GM21737 (cell line): ENCODE results near the gene ACSF3.

Experiments used
- ATAC-seq: cut with Tn5 transposase; IDR thresholded peaks from one replicate; pipeline ENCODE4 v1.9.1; 2021; ENCODE audit warnings: mild to moderate bottlenecking, moderate library complexity; ENCODE audit not compliant: unreplicated experiment

ACSF3 gene

DNA sequence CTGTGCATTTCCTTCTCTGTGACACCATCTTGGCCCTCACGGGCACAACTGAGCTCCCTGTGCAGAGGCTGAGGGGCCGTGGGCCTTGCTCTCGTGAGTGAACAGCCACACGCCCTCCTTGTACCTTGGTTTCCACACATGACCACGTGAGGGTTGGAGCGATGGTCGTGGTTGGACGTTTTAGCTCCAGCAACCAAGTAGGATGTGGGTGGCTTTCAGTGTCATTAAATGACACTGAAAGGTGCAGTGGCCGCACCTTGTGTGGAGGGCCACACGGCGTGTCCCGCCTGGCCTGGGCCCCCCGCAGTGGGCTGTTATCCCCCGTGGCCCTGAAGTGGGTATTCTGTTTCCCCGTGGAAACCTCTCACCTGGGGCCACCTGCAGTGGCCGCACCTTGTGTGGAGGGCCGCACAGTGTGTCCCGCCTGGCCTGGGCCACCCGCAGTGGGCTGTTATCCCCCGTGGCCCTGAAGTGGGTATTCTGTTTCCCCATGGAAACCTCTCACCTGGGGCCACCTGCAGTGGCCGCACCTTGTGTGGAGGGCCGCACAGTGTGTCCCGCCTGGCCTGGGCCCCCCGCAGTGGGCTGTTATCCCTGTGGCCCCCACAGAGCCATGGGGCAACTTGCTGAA, 28.2 kb downstream of the ACSF3 start:
- ATAC-seq: no peak

DNA sequence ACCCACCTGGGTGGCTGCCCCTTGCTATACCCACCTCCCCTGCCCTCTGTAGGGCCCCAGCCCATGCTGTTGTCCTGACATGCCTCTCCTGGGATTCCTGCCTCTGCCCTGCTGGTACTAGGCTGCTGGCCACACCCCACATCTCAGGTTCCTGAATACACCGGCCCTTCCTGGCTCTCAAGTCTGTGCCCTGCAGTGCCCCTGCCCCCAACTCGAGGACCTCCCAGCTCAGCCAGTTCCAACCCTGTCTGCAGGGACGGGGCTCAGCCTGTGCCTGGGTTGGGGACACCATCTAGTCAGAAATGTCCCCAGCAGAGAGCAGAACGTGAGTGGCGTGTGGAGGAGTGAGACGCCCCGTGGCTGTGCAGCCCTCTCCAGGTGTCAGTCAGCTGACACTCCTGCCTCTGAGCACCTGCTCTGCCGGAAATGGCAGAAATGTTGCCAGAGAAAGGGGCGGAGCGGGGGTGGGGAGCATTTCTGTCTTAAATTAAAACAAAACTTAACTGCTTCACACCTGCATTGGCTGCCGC, 28.7 kb downstream of the ACSF3 start:
- ATAC-seq: no peak

DNA sequence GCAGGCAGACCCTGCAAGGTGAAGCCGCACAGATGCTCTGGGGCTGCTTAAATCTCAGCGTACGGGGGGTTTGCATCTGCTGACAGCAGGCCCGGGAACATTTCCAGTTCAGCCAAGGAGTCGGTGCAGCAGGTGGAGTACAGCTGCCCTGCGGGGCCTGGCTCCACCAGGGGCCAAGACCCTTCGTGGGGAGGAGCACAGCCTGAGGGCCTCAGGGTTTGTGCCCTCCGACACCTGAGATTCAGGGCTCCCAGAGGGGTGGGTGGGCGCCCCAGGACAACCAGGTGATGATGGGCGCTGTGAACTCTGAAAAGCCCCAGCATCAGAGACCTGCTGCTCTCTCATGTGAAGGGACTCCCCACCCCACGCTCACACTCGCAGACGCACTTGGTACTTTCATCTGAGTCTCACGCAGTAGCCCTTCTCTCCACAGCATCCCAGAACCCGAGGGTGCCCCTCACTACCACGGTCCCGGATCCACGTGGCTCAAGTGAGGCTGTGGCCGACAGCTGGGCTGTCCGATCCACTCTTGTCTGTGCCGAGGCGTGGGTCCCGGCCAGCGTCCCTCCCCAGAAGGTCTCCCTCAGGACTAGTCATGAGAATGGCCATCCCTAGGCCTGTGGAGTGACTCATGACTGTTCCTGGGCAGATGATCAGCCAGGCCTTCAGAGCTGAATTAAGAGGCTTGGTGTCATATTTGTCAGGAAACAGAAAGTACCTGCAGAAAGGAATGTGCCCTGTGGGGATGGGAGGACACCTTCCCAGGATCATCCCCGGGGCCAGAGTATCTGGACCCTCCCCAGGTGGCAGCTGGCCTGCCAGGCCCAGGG, 29.6 kb downstream of the ACSF3 start:
- ATAC-seq: no peak

DNA sequence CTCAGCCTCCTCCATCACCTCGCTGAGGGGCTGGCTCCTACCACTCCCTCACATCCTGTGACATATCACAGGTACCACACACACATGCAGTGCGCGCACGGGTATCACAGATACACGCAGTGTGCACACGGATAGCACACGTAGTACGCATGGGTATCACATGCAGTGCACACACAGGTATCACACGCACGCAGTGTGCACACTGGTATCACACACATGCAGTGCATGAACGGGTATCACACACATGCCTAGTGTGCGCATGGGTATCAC, 30.1 kb downstream of the ACSF3 start:
- no peak for ATAC-seq

DNA sequence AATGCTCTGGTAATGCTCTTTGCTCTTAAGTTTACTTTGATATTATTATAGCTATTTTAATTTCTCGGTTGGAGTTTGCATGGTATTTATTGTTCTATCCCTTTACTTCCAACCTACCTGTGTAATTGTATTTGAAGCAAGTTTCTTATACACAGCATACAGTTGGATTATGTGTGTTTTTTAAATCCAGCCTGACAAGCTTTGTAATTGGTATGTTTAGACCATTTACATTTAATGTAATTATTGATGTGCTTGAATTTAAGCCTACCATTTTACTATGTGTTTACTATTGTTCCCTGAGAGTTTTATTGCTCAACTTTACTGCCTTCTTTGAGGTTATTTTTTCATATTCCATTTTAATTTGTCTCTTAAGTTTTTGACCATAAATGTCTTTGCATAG, 35.7 kb downstream of the ACSF3 start:
- ATAC-seq: no peak

DNA sequence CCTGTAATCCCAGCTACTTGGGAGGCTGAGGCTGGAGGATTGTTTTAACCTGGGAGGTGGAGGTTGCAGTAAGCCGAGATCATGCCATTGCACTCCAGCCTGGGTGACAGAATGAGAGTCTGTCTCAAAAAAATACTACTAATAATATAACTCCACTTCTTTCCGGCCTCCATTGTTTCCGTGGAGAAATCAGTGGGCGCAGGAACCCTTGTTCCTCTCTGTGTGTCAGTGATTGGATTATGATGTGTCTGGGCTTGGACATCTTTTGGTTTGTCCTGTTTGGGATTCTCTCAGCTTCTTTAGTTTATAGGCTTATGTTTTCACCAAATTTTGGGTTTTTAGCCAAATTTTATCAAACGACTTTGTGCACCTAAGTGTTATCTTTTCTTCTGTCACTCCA, 36.8 kb downstream of the ACSF3 start:
- no peak for ATAC-seq

DNA sequence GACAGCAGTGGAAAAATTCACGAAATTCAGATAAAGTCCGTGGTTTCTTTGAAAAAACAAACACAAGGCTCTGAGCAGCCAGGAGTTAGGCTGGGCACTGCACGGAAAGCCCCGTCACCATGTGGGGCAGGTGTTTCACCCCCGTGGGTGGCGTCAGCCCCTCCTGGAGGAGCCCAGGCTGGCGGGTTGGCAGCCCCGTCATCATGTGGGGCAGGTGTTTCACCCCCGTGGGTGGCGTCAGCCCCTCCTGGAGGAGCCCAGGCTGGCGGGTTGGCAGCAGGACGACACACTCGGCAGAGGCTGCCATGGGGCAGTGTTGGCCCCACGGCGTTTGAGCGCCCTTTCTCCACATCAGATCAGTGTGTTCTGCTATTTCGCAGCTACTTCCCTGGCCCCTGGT, 38.1 kb downstream of the ACSF3 start:
- no peak for ATAC-seq

DNA sequence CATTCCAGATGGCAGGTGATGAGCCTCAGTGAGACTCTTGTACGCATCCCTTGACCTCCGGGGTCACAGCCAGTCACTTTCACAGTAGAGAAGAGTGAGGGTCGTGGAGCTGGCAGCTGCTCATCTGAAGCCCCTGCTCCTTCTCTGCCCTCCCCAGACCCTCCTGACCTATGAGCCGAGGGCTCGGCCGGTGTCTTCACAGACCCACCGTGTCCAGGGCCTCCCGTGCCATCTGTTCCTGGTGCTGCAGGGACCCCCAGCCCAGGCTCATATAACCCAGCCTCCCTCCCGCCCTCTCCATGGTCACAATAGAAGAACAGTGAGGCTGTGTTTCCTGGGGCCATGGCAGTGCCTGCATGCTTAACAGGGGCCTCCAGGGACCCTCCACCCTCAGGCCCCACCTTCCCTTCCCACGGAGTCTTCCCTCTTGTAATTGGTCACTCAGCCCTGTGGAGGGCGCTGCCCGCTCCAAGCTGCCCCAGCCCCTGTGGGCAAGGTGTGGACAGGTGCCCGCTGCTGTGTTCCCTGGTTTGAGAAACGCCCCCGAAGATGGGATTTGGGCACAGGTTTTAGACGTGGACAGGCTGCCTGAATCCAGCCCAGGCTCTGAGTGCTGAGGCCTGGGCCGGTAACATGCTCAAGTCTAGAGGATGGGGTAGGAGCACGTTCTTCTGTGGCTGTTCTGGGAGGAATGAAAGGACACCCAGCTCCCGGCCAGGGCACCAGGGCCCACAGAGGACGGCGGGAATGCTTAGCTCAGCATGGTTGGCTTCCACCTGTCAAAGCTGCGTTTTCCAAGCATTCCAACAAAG, 38.7 kb downstream of the ACSF3 start:
- ATAC-seq: no peak

DNA sequence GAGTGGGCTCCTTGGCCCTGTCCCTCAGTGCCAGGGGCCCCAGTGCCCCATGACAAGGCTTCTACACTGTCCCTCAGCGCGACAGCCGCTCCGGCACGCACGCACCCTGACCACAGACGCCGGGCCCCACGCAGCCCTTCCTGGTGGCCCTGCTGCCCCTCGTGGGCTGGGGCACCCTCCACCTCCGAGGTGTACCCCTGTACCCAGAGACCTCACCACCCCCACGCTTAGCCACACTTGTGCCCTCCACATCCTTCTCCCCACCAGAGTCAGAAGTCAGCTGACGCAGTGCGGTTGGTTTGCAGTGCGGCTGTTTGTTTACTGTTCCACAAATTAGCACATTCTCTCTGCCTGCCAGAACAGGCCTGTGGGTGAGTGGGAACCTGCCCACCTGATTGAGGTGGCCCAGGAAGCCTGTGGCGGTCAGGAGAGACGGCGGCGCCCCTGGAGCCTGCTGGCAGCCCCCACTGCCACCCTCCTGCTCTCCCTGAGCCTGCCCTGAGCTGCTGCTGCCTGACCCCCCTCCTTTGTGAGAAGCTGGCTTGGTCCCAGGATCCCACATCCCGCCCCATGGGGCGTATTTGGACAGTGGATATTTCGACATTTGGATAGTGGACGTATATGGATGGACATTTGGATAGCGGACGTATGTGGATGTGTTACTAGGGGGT, 39.9 kb downstream of the ACSF3 start:
- ATAC-seq: no peak

DNA sequence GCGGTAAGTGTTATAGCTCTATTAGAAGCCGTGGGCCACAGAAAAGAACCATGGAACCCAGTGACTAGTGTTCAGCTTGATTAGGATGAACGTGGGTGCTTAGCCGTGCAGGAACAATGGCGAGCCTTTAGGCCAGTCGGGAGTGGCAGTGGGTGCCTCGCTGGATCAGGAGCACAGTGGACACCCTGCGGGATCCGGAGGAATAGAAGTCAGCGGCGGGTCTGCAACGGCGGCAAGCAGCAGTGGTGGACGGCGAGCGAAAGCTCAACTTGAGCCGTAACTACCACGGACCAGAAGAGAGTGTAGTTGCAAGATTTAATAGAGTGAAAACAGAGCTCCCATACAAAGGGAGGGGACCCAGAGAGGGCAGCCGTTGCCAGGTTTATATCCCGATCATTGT, 40.6 kb downstream of the ACSF3 start:
- no peak for ATAC-seq

DNA sequence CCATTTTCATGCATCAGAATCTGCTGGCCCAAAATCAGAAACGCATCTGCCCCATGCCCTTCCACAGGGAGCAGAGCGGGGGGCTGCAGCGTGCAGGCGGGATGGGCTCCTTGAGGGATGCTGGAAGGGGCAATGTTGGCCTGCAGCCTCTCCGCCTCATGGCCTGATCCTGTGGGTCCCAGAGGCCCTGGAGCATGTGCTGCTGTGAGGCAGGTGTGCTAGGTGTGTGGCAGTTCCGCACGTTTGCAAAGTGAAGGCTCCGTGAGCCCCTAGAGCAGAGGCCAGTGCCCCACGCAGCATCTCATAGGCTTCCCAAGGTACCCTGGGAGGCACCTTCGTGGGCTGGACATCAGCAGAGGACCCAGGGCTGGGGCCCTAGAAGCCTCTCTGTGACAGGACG, 41.5 kb downstream of the ACSF3 start:
- ATAC-seq: no peak

DNA sequence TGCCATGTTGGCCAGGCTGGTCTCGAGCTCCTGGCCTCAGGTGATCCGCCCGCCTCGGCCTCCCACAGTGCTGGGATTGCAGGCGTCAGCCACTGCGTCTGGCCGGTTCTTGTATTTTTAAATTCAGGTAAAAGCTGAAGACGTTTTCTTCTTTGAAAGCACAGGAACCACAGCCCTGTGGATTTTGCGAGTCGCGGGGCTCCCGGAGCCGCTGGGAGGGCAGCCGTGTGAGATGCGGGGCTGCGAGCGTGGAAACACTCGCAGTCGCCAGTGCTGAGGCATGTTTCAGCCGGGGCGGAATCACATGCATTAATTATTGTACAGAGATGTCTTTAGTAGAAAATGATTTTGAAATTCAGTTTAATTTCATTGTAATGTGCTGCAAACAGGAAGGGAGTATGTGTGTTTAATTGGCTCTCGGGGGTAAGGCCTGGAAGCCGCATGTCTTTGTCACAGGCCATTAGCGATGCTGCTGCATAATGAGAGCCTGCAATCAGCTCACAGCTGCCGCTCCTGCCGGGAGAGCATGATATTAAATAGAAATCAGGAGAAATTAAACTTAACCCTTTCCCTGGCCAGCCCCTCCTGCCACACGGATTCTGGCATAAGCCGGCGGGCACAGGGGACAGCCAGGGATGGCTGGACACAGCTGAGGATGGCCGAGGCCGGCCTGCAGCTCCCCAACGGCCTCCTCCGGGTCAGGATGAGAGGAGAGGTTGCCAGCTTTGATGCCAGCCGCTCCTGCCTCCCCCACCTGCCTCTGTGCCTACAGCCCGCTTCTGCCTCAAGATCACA, 42.5 kb downstream of the ACSF3 start:
- ATAC-seq: no peak

DNA sequence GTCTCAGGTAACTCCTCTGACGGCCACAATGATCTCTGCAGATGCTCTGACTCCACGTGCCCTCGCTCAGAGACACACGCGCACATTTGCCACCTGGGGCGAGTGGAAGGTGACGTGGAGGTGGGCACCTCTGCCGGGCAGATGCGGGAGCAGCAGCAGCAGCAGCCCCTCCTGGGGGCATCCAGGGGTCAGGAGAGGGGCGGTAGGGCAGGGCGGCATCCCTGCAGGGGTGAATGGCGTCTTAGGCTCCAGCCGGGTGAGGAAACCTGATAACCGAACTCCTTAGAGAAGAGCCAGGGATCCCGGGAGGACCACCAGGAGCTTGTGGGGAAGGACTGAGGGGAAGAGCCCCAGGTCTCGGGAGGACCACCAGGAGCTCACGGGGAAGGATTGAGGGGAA, 43.3 kb downstream of the ACSF3 start:
- ATAC-seq: no peak

DNA sequence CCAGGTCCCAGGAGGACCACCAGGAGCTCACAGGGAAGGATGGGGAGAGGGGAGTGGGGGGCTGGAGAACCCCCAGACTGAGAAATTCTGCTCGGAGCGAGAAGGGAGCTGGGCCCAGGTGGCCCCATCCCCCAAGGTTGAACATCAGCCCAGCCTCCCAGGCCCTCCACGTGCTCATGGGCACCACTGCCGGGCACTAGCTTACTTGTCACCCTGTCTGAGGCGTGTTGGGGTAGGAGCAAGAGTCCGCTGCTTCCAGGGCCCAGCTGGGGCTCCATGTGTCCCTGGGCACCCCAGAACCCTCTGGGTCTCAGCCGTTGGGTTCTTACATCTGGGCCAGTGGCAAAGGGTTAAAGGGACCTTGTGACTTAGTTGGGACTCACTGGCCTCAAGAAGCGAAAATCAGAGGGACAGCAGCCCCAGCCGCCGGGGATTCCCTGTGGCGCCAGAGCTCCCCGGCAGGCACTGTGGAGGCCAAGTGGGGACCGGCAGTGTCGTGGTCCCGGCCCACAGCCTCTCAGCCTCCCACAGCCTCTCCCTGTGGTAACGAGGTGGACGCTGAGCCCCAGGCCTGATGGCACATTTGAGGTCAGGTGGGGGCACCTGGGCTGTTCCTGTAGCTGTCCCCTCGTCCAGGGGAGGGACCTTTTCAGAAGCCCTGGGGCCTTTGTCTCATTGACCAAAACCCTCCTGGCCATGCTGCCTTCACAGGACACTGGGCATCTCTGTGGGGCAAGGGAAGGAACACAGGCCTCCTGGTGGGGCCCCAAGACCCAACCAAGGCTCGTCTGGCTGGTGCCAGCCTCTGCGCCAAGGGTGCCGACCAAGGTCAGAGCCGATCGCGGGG, 44.2 kb downstream of the ACSF3 start:
- no peak for ATAC-seq

DNA sequence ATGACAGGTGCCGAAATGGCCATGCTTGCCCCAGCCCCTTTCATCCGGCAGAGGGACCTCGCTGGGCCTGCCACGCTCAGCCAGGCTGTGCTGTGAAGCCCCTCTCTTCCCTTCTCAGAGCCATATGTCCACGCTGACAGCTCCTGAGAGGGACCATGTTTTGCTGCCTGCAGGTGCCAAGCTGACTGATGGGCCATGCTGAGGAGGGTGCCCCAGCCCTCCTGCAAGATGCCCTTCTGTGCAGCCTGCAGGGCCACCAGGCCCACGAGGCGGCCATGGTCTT, 44.8 kb downstream of the ACSF3 start:
- ATAC-seq: no peak

DNA sequence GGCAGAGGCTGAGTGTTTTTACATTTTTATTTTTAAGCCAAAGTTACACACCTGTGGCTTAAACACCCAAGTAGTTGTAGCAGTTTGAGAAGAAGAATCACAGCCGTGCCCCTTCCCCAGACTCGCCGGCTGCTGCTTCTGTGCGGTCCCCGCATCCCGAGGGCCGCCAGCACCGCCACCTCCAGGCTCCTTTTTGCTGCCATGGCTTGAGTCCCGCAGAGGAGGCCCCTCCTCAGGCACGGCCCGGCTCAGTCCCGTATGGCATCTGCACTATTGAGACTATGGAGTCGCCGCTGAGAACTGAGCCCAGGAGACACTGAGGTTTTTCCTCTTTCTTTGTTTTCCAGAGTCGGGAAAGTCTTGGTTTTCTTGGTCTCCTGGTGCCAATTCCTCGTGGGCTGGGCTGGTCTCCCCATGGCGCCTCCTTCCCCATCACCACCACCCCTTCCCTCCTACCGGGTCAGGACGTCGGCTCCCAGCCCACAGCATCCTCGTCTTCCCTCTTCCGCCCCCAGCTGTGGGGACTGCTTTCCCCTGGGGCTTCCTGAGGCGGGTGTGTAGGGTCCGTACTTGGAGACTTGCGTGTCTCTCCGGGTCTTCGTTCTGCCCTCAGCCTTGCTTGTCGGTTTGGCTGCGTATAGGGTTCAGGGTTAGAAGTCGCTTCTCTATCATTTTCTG, 45.3 kb downstream of the ACSF3 start:
- no peak for ATAC-seq

DNA sequence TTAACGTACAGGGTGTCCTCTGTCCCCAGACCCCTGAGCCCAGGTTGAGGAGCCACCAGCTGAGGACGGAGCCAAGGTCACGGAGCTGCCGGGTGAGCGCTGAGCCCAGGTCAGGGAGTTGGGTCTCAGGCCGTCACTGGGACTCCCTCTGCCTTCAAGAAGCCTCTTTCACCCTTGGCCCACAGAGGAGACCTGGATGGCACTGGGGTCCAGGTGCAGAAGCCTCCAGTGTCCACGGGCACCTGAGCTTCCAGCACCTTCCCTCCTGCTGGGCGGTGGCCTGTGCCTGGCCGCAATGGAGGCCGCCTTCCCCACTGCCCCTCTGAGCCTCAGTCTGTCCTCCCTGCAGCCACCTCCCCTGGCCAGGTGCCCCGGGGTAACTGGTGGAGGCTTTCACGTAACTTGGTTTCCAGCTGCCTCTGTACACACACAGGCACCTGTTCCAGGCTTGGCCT, 46.3 kb downstream of the ACSF3 start:
- no peak for ATAC-seq

DNA sequence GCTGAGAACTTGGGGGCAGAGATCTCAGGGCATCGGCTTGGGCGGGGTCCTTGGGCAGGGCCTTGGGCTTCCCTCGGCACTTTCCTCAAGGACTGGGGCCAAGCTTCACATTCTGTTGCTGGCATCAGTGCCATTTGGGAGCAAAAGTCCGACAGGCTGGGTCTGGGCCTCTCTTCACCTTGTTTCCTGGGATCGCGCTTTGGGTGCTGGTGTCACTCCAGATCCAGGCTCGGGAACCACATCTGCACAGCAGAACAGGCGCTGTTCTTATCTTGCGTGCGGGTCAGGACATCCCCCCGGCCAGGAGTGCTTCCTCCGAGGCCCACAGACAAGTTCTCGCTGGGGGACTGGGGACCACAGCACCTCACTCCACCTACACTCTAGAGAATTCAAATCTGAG, 46.7 kb downstream of the ACSF3 start:
- no peak for ATAC-seq
